ENCODE results near the gene FCHO1.

FCHO1 gene

GRCh38 chr19:17829855-17830566, 78.7 kb downstream of the FCHO1 start:
- H3K36me3 Mint-ChIP-seq (ENCODE audit: low read depth): peaks cover 45% of the 10 kb centered on the region
- H3K9me3 Mint-ChIP-seq: no peaks in the 10 kb centered on the region
- intact Hi-C loops (cut with micrococcal nuclease): no loop called here
- no peak overlapping the region for H3K4me3 Mint-ChIP-seq
- H3K27me3 Mint-ChIP-seq: no peaks in the 10 kb centered on the region
- peaks cover 8% of the 10 kb centered on the region for H3K4me1 Mint-ChIP-seq (ENCODE audit: low read depth)
- H3K27ac Mint-ChIP-seq: no peak overlapping the region

DNA sequence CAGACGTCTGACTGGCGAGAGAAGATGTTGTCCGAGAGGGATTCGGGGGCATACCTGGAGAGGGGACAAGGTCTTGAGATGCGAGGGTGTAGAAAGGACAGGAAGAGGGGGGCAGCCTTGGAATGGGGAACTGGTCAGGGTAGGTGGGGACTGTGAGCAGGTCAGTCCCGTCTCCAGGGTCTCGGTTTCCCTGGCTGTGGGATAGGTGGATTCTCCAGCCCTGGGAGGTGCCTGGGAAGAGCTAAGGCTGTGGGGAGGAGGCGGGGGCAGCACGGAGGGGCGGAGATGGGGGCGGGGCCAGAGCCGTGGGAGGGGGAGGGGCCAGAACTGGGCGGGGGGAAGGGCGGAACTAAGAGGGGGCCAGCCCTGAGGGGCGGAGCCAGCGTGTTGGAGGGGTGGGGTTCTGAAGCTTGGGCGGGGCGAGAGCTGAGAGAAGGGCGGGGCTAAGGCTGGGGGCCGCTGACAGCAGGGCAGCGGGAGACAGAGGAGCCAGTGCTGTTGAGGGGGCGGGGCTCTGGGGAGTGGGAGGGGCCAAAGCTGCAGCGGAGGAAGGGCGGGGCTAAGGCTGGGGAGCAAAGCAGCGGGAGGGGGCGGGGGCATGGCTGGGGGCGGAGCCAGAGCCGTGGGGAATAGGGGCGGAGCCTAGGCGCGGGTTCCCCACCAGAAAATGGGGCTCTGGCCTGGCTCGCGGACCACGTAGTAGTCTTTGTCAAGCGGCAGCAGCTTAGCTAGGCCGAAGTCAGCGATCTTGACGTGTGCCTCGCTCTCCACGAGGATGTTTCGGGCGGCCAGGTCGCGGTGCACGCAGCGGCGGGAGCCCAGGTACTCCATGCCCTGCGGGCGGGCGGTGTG, 79.5 kb downstream of the FCHO1 start:
- Mint-ChIP-seq H3K27ac (no peak overlapping the region), H3K9me3 (no peaks in the 10 kb centered on the region), H3K4me1 (ENCODE audit: low read depth) (peaks cover 8% of the 10 kb centered on the region), H3K27me3 (no peaks in the 10 kb centered on the region), H3K4me3 (no peak overlapping the region), H3K36me3 (ENCODE audit: low read depth) (peaks cover 53% of the 10 kb centered on the region)
- intact Hi-C loops (cut with micrococcal nuclease): no loop called here

- Mint-ChIP-seq H3K9me3 (no peaks in the 10 kb centered on the region), H3K27me3 (no peaks in the 10 kb centered on the region), H3K4me1 (ENCODE audit: low read depth) (peaks cover 8% of the 10 kb centered on the region), H3K4me3 (no peak overlapping the region), H3K36me3 (ENCODE audit: low read depth) (peaks cover 60% of the 10 kb centered on the region), H3K27ac (no peak overlapping the region)
- intact Hi-C loops (cut with micrococcal nuclease): no loop called here
Measured at GRCh38 chr19:17831419-17831888, 80.2 kb downstream of the FCHO1 start.

GRCh38 chr19:17832443-17833208, 81.3 kb downstream of the FCHO1 start:
- H3K4me1 Mint-ChIP-seq (ENCODE audit: low read depth): peaks cover 7% of the 10 kb centered on the region
- H3K9me3 Mint-ChIP-seq: no peaks in the 10 kb centered on the region
- intact Hi-C loops (cut with micrococcal nuclease): no loop called here
- H3K27ac Mint-ChIP-seq: no peak overlapping the region
- peaks cover 70% of the 10 kb centered on the region for H3K36me3 Mint-ChIP-seq (ENCODE audit: low read depth)
- no peaks in the 10 kb centered on the region for H3K27me3 Mint-ChIP-seq
- no peak overlapping the region for H3K4me3 Mint-ChIP-seq

DNA sequence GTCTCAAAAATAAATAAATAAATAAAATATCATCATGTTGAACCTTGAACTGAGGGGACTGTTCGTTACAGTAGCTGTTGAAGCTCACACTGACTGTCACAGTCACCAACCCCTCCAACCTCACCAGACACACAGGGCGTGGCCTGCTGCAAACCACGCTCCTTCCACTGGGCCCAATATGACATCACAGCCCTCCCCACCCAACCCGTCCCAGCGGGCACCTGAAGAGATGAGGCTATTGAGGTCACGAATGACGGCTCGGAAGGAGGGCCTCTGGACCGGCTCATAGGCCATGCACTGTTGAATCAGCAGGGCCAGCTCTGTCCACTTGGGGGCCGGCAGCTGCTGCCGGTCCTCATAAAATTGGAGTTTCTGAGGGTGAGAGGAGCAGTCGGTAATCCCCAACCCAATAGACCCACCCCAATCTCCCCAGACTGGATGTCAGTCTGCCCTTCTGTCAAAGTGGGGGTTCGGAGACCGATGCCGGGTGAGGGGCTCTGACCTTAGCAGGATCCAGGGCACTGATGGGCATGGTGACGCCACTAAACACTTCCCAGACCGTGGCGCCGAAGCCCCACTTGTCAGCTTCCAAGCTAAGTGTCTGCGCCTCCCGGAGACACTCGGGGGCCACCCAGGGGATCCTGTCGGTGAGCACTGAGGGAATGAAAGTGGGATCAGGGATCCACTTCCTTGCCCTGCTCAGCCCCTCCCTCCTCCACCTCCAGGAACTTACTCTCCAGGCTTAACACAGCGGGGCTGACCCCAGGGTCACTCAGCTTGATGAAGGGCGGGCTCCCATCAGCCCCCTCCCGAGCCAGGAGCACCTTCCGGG, 83.3 kb downstream of the FCHO1 start:
- Mint-ChIP-seq H3K4me1 (ENCODE audit: low read depth) (no peaks in the 10 kb centered on the region), H3K36me3 (ENCODE audit: low read depth) (peaks cover 88% of the 10 kb centered on the region), H3K27ac (no peak overlapping the region), H3K4me3 (no peak overlapping the region), H3K9me3 (no peaks in the 10 kb centered on the region), H3K27me3 (no peaks in the 10 kb centered on the region)
- intact Hi-C loops (cut with micrococcal nuclease): no loop called here

- Mint-ChIP-seq H3K4me3 (no peak overlapping the region), H3K36me3 (ENCODE audit: low read depth) (peaks cover 88% of the 10 kb centered on the region), H3K27ac (no peak overlapping the region), H3K4me1 (ENCODE audit: low read depth) (no peaks in the 10 kb centered on the region), H3K27me3 (no peaks in the 10 kb centered on the region), H3K9me3 (no peaks in the 10 kb centered on the region)
- intact Hi-C loops (cut with micrococcal nuclease): no loop called here
Measured at GRCh38 chr19:17835182-17836006, 84.1 kb downstream of the FCHO1 start.

DNA sequence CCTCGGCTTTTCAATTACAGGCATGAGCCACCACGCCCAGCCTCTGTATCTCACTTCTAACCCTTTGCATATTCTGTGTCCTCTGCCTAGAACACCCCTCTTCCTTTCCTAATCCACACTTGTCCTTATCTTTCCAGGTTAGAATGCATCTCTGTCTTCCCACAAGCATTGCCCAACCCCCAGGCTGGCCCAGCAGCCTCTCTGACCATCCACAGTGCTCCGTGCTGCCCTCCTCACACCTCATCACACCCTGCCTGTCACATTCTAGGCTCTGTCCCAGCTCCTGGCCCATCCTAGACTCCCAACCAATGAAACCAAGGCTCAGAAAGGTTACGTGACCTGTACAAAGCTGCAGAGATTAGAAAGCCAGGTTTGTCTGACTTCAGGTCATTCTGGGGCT, 85.3 kb downstream of the FCHO1 start:
- Mint-ChIP-seq H3K4me1 (ENCODE audit: low read depth) (no peaks in the 10 kb centered on the region), H3K4me3 (no peak overlapping the region), H3K9me3 (no peaks in the 10 kb centered on the region), H3K27me3 (no peaks in the 10 kb centered on the region), H3K36me3 (ENCODE audit: low read depth) (peaks cover 88% of the 10 kb centered on the region), H3K27ac (no peak overlapping the region)
- intact Hi-C loops (cut with micrococcal nuclease): no loop called here

DNA sequence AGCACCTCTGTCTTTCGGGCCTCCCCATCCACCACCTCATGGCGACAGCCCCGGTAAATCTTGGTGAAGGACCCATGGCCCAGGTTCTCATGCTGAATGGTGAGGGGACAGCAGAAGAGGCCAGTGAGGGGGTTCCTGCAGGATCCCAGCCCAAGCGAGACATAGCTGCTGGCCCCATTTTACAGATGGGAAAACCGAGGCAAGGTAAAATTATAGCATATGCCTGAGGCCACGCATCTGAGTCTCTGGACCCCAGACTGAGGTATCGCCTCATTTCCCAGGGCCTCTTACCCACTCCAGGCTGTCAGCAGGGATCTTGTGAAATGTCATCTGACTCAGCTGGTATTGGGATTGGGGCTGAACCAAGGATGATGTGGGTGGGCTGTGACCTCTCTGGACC, 86.7 kb downstream of the FCHO1 start:
- Mint-ChIP-seq H3K9me3 (no peaks in the 10 kb centered on the region), H3K27me3 (no peaks in the 10 kb centered on the region), H3K4me1 (ENCODE audit: low read depth) (peaks cover under 1% of the 10 kb centered on the region), H3K27ac (no peak overlapping the region), H3K36me3 (ENCODE audit: low read depth) (peaks cover 85% of the 10 kb centered on the region), H3K4me3 (no peak overlapping the region)
- intact Hi-C loops (cut with micrococcal nuclease): no loop called here

All from dendritic cell treated with granulocyte-macrophage colony-stimulating factor and Interleukin-4, amounts not matched to agents 40 ng/mL and 50 ng/mL, for 4 days (primary cell).